ENCODE data around the gene PSMD6.

Gene PSMD6

GRCh38 chr3:64008017-64008416 is 15.3 kb downstream of the PSMD6 start:
- no peak for DNase-seq

- DNase-seq: no peak
Observed at GRCh38 chr3:64003589-64003988, 19.7 kb downstream of the PSMD6 start.

DNA sequence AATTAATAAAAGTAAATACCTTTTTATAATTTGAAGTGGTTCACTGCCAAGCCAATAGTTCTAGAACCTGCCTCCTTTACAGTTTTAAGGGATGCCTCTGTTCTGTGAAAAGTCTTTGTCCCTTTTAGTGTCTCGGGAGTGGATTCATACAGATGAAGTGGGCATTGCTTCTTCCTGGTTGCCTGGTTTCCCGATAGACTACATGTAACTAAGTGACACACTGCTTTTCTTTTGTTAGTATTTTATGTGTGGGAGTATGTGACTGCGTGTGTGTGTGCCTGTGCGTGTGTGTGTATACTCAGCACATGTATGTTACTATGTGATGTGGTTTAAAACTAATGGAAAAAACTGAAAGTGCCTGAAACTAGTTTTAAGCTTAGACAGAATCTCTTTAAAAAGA is 21.1 kb downstream of the PSMD6 start:
- no peak for DNase-seq

DNA sequence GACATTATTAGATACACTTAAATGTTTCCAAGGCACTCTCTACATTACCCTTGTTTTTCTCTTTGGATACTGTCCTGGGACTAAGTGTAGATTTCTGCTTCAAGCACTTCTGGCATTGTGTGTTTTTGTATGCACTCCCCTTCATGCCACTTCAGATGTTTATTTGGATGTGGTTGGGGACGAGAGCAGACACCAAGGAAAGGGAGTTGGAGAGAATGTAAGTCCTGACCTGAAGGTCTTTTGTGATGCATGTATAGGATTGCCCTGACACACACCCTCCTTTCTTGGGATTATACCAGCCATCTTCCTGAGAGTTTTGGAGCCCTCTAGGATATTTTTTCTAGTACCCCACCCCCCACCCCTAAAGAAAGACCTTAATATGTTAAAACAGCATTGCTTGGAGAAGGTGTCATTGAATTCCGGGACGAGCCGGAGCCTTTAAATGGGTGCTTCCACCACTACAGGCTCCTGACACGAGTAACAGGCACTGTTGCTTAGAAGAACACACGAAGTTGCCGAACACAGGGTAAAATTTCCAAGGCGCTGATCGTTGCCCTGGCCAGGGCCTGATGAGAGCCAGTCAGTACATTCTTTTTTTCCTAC is 22.7 kb downstream of the PSMD6 start:
- DNase-seq: no peak

DNA sequence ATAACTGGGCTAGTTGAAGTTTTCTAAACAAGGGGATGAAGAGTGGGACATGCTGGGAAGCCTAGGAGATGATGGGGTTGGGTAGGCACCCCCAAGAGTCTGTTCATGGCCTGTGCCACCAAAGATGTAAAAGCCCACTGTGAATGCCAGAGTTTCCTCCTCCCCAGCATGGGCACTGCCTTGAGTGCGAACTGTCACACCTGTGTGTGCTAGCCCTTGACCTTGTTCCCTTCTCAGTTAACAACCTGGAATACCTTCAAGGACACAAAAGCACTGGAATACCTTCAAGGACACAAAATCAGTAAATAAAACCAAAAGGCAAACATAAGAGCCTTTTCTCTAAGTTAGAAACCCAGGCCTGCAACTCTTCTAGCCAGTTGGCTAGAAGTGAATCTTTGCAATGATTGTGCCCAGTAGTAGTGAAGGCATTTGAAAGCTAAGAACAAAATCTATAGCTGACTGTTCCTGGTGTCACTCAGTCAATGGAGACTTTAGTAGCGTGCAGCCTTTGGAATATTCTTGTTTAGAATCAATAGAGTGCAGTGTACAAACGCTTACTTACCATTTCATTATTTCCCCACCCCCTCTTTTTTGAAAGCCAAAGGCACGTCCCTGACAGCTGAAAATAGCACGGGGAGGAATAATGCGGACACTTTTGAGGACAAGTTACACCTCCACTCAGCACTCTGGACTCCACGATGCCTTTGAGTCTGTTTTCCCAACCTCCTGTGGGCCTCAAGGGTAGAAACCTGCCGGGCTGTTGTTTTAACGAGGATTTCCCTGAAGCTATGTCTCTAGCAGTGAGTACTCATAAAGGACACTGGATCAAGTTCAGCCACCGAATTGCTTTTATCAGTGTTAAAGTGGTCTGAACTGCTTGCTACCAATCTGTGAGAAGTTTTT is 24.2 kb downstream of the PSMD6 start:
- no peak for DNase-seq

DNA sequence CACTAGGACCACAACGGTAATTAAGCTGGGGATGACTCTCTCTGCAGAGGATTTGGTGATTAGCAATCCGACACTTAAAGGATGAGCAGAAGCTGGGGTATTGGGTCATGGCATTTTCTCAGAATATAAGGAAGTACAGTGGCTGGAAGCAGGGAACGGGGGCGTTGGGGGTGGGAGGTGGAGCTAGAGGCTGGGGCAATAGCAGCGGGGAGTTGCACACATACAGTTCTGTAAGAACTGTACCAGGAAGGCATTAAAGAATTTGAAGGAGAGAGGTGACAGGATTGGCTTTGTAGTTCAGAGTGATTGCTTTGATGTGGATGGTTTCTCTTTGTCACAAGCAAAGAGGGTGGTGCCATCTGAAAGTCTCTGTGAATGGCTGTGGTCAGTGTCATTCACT is 28.2 kb downstream of the PSMD6 start:
- DNase-seq: no peak

DNA sequence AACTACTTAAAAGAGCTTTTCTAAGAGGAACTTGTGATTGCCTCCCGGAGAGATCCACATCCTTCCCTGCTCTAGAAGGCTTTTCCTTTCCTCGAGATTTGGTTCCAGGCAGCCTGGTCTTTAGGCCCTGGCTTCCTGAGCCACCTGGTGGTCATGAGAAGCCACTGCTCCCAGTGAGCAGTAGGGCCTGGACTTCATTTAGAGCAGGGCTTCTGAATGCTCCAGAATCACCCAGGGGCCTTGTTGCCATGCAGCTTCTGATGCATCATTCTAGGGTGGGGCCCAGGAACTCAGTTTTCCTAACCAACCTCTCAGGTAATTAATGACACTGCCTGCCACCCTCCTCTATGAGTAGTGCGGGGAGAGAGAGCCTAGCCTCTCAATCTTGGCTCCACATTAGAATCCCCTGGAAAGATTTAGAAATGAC is 29.6 kb downstream of the PSMD6 start:
- peak; percentile 38 to 51 for DNase-seq

DNA sequence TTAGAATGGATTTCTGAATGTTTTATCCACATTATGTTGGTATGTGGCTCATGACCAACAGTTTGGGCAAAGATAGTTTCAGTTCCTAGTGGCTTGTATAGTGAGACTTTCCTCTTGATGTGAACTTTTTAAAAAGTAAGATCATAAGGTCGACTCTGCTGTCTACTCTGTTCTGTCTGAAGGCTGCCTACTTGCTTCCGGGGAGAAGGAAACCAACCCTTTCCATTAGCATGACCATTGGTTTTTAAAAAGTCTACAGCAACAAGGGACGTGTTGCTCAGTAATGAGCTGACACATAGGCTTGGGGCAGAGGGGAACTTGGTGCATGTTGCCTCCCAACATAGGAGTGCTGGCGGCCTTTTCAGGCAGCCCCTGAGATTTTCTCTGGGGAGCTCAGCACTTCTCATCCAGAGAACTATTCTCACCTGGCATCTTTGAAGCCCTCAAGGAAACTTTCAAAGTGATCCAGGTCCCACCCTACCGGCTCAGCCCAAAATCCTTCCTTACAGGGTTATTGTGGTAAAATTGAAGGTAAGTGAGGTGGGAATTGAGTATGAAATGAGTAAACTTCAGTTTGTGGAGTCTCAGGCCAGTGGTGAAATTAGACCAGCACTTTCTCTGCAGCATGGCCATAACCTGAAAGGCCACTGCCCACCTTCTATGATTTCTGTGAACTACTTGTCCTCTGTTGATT is 30.6 kb downstream of the PSMD6 start:
- no peak for DNase-seq

DNA sequence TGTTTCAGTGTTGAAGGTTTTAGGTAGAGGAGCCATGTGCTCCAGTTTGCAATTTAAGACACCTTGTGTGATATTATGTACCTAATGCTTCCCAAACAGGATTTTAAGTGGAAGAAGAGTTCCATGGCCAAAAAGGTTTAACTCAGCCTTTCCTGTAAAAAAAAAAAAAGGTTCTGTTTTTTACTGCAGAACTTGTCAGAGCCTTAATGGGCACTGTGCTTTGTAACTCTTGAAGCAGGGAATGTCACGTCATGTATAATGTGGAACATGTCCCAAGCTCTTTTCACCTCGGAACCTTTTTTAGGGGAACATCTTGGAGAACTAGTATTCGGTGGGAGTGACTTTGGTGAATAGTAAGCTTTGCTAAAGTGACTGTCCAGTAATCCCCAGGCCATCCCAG is 31.6 kb downstream of the PSMD6 start:
- no peak for DNase-seq

- DNase-seq: no peak
Observed at GRCh38 chr3:63990733-63991132, 32.6 kb downstream of the PSMD6 start.

- no peak for DNase-seq
Observed at GRCh38 chr3:63990204-63990603, 33.1 kb downstream of the PSMD6 start.

DNA sequence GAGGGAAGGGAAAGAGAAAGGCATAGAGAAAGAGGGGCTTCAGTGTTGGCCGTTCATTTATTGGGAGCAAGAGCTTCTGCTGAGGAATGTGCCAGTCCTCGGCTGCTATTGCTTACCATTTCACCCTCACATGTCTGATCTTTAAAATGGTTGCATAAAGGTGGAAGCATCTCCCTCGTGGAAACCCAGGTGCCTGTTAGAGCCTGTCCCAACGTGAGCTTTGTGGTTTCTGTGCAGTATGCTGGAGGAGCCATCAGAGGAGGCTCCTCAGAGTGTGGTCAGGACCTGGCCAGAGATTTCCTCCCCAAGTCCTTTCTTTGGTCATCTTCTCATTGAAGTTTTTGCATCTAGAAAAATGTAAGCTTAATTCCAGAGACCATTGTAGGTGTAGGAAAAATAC is 34.4 kb downstream of the PSMD6 start:
- DNase-seq: no peak

DNA sequence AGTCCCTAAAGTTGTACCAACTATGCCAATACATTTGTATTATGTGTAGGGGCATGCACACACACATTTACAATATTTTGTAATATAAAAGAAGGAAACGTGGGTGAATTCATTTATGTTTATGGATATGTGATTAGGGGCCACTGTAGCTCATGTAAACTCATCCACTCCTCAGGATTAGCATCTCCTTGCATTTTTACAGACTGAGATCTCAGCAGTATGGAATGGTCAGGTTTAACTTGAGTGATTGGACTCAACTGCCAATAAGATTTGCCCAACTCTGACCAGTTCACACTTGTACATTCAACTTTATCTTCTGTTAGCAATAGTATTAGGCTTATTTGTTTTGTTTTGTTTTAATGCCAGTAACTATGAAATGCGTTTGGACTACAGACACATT is 36.5 kb downstream of the PSMD6 start:
- no peak for DNase-seq

- no peak for DNase-seq
Observed at GRCh38 chr3:63986146-63986545, 37.1 kb downstream of the PSMD6 start.

- no peak for DNase-seq
Observed at GRCh38 chr3:63984391-63984790, 38.9 kb downstream of the PSMD6 start.

DNA sequence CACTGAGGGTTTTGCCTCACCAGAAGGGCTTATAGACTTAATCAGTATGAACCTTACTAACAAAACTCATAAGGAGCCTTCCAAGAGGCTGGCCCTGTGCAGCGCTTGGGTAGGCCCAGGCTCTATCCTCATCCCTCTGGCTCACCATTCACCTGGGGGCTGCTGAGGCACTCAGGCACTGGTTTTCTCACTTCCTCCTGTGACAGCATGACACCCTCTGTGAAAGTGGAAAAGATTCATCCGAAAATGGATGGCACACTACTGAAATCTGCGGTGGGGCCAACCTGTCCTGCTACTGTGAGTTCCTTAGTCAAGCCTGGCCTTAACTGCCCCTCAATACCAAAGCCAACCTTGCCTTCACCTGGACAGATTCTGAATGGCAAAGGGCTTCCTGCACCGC is 41.3 kb downstream of the PSMD6 start:
- DNase-seq: no peak

GRCh38 chr3:63980830-63981498 is 42.3 kb downstream of the PSMD6 start:
- no peak for DNase-seq

GRCh38 chr3:63980019-63980418 is 43.3 kb downstream of the PSMD6 start:
- DNase-seq: no peak

GRCh38 chr3:63979093-63979885 is 44.0 kb downstream of the PSMD6 start:
- DNase-seq: peak in 1 of 2 donors; percentile 29

DNA sequence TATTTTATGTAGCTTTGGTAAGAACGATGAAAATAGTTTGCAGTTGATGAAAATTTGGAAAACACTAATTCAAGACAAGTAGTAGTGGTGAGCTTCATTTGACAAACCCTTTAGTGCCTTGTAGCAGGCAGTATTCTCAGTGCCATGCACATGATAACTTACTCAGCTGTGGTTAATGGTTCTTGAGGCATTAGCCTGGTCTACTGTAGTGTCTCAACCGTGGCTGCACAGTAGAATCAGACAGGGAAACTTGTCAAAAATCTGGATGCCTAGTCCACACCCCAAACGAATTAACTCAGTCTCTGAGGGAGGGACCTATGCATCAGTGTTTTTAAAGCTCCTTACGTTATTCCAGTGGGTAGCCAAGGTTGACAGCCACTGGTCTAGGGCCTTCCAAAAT is 45.4 kb downstream of the PSMD6 start:
- no peak for DNase-seq

DNA sequence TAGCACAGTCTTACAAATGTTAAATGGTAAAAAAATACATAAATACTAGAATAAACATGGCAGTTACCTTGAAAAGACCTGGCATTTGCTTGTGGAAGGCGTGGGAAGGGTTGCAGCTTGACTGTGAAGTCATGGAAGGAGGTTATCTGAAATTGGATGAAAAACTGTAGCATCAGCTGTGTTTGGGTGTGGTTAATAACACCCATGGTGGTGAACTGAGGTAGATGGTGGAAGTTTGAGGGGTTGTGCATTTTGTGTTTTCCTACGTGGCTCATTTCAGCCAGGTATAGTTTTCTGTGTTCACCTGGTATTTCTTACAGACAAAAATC is 46.5 kb downstream of the PSMD6 start:
- no peak for DNase-seq

DNA sequence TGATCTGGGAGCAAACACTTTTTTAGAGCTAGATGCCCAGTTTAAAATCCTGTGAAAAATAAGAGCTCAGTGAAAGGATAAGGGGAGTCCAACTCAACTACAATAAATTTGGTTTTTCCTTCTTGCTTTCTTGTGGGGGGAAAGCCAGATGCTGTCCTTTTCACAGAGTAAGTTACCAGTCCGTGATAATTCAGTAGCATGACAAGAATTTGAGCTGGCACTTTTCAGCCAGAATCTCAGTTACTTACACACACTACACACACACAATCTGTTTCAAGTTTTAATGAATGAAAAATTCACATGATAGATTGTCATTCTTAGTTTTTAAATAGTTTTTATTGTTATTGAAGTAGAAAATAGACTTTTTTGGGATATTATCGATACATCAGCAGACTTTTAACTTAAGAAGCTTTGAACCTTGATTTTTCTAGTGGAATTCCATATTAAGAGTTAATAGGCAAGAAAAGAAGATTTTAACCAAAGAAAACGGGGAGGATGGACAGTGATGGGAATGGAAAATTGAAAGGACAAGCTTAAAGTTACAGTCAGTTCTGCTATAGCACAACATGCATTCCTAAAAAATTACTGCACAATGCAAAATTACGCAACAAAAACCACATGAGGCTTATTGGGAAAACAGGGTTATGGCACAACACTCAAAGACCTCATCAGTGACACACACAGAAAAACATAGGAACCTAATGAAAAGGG is 47.0 kb downstream of the PSMD6 start:
- DNase-seq: no peak

Data from activated CD4-positive, alpha-beta T cell treated with anti-CD3 and anti-CD28 coated beads for 4 hours (primary cell).